HG02981 (cell line): Measurements from ENCODE around the gene CEP70.
"Not testable (repeated sequence)": the region's sequence is repeated elsewhere in the genome, so short reads cannot be mapped to it uniquely, and the experiment has no call there.

Experiments used
- ATAC-seq: cut with Tn5 transposase; IDR thresholded peaks from one replicate; pipeline ENCODE4 v1.9.1; 2021; ENCODE audit warnings: mild to moderate bottlenecking, moderate library complexity; ENCODE audit not compliant: unreplicated experiment

CEP70 gene

DNA sequence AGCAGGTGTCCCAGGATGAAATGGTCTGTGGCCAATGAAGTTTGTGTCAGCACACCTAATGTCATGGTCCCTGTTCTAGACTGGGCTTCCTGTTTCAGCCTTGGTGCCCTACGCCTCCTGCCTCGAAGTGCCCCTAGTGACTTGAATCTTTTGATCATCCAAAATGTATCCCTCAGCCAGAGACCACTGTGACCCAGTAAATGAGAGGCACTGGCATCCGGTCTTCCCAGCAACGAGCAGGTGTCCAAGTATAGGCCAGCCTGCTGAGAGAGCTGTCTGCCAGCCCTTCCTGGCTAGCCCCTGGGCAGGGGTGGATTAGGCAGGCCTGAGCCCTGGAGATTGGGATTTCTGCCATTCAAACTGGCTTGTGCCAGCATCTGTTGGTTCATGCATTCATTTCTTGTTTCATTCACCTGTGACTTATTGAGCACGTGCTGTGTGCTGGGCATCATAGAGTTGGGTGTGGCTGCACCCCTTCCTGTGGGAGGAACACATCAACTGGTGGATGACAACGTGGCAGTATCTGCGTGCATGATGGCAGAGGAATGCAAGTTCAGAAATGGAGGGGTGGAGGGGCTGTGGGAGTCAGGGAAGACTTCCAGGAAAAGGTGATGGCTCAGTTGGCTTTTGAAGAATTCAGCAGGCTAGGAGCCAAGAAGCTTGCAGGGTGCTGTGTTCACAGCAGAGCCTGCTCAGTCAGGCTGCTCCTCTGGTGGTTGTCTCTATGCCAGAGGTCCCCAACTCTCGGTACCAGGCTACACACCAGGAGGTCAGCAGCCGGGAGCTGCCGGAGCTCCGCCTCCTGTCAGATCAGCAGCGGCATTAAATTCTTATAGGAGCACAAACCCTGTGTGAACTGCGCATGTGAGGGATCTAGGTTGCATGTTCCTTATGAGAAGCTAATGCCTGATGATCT is 138.0 kb downstream of the CEP70 start:
- ATAC-seq, result no peak

DNA sequence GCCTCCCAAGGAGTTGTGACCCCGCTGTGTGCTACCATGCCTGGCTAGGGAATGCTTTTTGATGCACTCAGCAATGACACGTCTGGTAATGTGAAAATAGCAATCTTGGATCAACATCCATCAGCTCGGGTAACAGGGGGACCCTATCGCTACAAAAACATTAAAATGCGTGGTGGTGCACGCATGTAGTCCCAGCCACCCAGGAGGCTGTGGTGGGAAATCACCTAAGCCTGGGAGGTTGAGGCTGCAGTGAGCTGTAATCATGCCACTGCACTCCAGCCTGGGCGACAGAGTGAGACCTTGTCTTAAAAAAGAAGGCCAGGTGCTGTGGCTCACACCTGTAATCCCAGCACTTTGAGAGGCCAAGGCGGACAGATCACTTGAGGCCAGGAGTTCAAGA is 140.1 kb downstream of the CEP70 start:
- ATAC-seq, result not testable (repeated sequence)

DNA sequence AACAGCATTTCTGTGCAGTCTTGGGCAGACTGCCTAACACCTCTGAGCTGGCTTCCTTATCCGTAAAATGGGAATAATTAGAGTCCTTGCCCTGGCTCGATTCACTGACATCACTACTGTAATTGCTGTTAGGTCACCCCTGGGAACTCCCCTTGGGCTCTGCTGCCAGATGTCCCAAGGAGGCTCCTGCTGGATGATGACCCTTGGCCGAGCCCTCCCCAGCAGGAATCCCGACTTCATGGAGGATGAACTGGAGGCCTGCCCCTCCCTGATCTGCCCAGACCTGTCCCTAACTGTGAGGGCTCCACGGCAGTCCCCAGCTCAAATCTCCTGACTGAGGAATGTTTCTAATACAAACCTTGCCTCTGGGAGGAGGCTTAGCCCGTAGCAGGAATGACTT is 141.6 kb downstream of the CEP70 start:
- ATAC-seq, result no peak

DNA sequence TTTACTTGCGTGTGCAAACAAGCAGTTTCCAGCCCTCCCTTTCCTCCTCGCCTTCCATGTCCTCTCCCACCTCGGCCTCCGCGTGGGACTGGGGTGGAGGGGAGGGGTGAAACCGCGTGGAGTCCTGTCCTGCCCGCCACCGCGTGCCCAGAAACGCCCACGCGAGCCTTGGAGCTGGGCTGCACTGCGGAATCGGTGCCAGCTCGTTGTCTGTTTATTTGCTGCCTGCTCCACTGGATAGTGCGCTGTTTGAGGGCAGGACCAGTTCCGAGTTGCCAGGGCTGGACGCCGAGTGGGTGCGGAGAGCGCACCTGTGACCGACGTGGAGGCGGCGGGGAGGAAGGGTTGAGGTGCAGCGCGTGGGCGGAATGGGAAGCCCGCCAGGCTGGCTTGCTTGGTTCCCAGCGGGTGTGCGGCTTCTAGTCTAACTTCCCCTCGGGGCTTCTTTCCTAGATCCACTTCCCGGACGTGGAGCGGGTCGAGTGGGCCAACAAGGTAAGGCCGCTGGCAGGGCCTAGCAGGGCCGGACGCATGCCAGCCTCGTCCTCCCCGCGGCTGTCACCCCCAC is 142.4 kb downstream of the CEP70 start:
- no peak for ATAC-seq

DNA sequence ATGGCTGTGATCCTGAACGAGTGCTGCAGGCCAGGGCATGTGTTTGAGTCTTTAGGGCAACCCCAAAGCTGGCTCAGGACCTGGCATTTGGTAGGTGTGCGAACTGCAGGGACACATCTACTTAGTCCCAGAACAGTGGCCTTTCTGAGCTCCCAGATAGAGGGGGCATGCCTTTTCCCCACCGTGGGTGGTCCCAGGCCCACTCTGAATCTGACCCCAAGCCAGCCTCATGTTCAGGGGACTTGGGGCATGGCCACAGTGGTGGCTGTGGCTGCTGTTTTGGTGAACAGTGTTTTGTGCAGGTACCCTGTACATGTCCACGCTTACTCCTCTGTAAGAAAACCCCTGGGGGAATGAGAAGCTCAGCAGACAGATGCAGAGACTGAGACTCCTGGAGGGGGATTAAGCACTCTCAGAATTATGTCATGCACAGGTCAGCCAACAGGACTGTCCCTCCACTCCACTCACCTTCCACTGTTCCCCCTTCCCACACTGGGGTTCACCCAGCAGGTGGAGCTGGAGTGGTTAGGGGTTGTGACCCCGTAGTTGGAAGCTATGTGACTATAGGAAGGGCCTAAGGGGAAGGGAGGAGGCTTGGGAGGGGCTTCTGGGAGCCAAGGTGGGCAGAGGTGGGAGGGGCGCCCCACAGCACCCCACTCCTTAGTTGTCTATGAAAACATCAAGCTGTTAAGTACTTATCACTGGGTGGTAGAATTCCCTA is 143.2 kb downstream of the CEP70 start:
- ATAC-seq, result no peak

DNA sequence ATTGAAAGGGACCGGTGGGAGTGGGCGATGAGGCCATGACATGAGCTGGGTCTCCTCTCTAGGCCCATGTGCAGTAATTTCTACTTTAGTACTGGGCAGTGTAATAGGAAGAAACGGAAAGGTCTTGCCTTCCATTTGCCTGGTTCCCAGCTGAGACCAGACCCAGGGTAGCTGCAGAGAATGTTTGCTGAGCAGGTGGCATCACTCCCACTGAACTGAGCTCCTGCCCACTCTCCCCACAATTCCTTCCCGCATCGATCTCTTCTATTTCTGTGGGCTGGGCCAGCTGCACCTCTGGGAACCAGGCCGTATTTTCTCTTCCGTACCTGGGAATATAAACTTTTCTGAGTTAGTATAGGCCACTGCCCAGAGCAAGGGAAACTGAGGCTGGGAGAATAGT is 143.9 kb downstream of the CEP70 start:
- no peak for ATAC-seq

DNA sequence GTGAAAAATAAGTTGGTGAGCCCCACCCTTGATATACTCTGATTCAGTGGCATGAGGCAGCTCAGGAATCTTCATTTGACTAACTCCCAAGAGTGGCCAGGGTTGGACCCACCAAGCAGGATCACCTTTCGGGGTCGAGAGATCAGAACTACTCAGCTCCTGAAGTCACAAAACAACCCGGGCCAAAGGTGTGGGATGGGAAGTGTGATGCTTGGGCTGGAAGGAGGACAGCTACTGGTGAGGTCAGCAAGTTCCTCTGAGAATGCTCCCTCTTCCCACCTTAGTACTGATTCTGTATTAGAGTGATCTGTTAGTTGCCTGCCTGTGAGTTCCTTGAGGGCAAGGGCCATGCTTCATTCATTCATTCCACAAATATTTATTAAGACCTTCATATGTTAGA is 144.6 kb downstream of the CEP70 start:
- no peak for ATAC-seq

DNA sequence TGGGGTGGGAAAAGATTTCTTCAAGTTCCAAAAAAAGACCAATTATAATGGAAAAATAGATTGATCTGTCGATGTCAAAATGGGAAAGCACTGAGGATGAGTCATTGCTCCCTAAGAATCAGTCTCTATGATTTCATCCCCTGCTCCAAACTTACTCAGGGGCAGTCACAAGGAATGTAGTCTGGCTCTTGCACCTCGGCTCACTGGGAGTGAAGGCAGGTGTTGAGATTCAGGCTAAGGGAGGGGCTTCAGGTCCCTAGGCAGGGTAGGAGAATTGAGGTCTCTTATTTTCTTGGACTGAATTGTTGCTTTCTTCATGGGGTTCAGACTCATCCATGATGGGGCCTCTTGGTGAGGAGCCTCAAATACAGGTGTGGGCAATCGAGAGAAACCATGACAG is 145.4 kb downstream of the CEP70 start:
- no peak for ATAC-seq

DNA sequence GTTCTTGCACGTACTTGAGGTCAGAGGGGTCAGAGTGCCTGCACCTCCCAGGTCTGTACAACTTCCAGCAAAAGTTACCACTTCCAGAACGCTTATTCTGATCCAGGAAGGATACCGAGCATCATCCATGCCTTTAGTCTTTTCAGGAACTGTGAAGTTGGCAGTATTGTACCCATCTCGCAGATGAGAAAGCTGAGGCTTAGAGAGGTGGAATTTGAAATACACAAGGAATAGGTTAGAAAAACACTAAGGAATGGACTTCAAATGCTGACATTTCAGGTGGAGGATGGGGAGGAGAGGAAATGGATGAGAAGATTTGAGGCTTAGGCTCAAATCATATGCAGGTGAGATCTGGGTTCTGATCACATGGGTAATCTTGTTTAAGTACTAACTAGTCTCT is 148.4 kb downstream of the CEP70 start:
- no peak for ATAC-seq

DNA sequence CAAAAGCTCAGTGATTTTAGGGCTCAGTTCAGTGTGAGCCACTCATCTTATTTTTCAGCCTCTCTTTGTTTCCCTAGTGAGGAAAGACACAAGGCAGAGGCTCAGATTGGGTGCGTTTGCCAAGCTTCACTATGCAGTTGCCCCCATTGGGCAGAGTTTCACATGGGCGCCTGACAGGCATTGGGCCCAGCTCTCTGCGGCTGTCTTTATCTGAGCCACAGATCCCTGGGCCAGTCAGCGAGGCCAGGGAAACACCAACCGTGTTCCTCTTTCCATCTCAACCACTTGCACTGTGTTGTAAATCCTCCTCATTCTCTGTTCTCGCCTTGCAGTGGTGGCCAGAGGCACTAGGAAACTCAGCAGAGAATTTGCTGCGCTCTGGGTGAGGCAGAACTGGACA is 148.8 kb downstream of the CEP70 start:
- no peak for ATAC-seq
